Measurements from ENCODE around the gene MOCS1. TPM values are rescaled to one million over a fixed set of nuclear protein-coding genes. Genes with fewer than 3 reads are reported as not detected.

Gene MOCS1
- total RNA-seq, 1 donor from 2014 or later: 0.20 TPM

GRCh38 chr6:39925191-39925930 is 8.9 kb downstream of the MOCS1 start:
- H3K27ac Mint-ChIP-seq: no peak overlapping the region
- intact Hi-C loops (cut with micrococcal nuclease): no loop called here
- TF ChIP-seq, protein P1, sequence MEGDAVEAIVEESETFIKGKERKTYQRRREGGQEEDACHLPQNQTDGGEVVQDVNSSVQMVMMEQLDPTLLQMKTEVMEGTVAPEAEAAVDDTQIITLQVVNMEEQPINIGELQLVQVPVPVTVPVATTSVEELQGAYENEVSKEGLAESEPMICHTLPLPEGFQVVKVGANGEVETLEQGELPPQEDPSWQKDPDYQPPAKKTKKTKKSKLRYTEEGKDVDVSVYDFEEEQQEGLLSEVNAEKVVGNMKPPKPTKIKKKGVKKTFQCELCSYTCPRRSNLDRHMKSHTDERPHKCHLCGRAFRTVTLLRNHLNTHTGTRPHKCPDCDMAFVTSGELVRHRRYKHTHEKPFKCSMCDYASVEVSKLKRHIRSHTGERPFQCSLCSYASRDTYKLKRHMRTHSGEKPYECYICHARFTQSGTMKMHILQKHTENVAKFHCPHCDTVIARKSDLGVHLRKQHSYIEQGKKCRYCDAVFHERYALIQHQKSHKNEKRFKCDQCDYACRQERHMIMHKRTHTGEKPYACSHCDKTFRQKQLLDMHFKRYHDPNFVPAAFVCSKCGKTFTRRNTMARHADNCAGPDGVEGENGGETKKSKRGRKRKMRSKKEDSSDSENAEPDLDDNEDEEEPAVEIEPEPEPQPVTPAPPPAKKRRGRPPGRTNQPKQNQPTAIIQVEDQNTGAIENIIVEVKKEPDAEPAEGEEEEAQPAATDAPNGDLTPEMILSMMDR (IDR thresholded peaks at IDR 0.05): no peak
- H3K4me1 Mint-ChIP-seq: no peaks in the 10 kb centered on the region
- POLR2A ChIA-PET: no interaction called here
- no peaks in the 10 kb centered on the region for H3K36me3 Mint-ChIP-seq (ENCODE audit: low read depth)
- H3K9me3 Mint-ChIP-seq: peaks cover 4% of the 10 kb centered on the region
- peaks cover 7% of the 10 kb centered on the region for H3K27me3 Mint-ChIP-seq
- H3K4me3 Mint-ChIP-seq: no peak overlapping the region
- CTCF ChIA-PET: no interaction called here
- ATAC-seq (ENCODE audit: low read depth) (no peak), DNase-seq (no peak)

DNA sequence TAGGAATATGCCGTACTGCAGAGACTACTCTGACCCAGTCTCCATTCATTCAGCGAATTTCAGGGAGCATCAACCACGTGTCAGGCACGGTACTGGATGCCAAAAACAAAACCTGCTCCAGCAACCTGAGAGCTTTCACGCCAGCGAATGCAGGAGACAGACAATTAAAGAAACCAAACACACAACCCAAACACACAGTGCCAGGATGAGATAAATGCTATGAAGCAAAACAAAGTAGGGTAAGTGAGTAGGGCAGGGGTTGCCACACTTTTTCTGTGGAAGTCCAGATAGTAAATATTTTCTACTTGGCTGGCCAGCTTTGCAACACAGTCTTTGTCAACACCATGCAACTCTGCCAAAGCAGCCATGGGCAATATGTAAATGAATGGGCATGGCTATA is 10.0 kb downstream of the MOCS1 start:
- H3K9me3 Mint-ChIP-seq: peaks cover 4% of the 10 kb centered on the region
- H3K4me3 Mint-ChIP-seq: no peak overlapping the region
- intact Hi-C loops (cut with micrococcal nuclease): no loop called here
- peaks cover 7% of the 10 kb centered on the region for H3K27me3 Mint-ChIP-seq
- ChIA-PET POLR2A (no interaction called here), CTCF (no interaction called here)
- H3K27ac Mint-ChIP-seq: no peak overlapping the region
- no peak for DNase-seq
- ATAC-seq (ENCODE audit: low read depth): no peak
- no peaks in the 10 kb centered on the region for H3K36me3 Mint-ChIP-seq (ENCODE audit: low read depth)
- no peaks in the 10 kb centered on the region for H3K4me1 Mint-ChIP-seq
- TF ChIP-seq, protein P1 (IDR thresholded peaks at IDR 0.05): no peak

DNA sequence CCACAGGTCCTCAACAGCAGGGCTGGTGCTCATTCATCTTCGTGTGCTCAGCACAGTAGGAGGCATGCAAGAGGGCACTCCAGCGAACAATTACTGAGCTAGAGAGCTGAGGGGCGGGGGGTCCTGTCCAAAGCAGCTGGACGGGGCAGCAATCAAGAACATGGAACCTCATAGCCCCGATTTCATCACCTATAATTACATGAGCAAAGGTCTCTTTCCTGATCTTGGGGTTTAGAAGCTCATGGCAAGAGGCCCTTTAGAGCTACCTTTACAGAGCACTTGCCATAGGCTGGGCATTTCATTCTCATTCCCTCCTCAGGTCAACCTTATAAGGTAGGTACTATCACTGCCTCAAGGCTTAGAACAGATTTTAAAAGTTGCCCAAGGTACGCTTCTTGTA is 10.4 kb downstream of the MOCS1 start:
- intact Hi-C loops (cut with micrococcal nuclease): no loop called here
- peaks cover 4% of the 10 kb centered on the region for H3K27me3 Mint-ChIP-seq
- H3K27ac Mint-ChIP-seq: no peak overlapping the region
- TF ChIP-seq, protein P1 (IDR thresholded peaks at IDR 0.05): no peak
- POLR2A ChIA-PET: no interaction called here
- DNase-seq (no peak), ATAC-seq (ENCODE audit: low read depth) (no peak)
- peaks cover 4% of the 10 kb centered on the region for H3K9me3 Mint-ChIP-seq
- H3K4me1 Mint-ChIP-seq: no peaks in the 10 kb centered on the region
- CTCF ChIA-PET: no interaction called here
- no peaks in the 10 kb centered on the region for H3K36me3 Mint-ChIP-seq (ENCODE audit: low read depth)
- no peak overlapping the region for H3K4me3 Mint-ChIP-seq

DNA sequence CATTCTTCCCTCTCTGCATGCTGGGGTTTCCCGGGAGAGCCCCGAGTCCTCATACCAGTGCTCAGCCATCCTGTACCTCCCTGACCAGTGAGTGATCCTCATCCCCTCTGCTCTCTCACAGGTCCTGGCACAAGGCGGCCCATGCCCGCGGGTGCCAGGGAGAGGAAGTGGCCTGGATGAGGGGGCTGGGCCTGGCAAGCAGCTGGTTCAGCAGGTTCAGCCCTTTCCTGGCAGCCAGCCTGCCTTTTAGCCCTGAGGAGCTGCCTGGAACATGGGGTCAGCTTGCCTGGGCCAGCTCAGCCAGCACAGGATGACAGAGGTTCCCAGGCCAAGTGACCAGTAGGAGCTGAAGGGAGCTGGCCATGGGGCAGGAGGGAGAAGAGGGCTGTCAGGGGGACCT is 10.9 kb downstream of the MOCS1 start:
- Mint-ChIP-seq H3K9me3 (peaks cover 4% of the 10 kb centered on the region), H3K27ac (no peak overlapping the region), H3K4me1 (no peaks in the 10 kb centered on the region), H3K27me3 (no peaks in the 10 kb centered on the region), H3K4me3 (no peak overlapping the region), H3K36me3 (ENCODE audit: low read depth) (no peaks in the 10 kb centered on the region)
- CTCF ChIA-PET: no interaction called here
- no peak for DNase-seq
- POLR2A ChIA-PET: no interaction called here
- intact Hi-C loops (cut with micrococcal nuclease): no loop called here
- TF ChIP-seq, protein P1 (IDR thresholded peaks at IDR 0.05): no peak
- no peak for ATAC-seq (ENCODE audit: low read depth)

- intact Hi-C loops (cut with micrococcal nuclease): no loop called here
- Mint-ChIP-seq H3K4me3 (no peak overlapping the region), H3K27me3 (no peaks in the 10 kb centered on the region), H3K27ac (no peak overlapping the region), H3K4me1 (no peaks in the 10 kb centered on the region), H3K36me3 (ENCODE audit: low read depth) (no peaks in the 10 kb centered on the region), H3K9me3 (peaks cover 4% of the 10 kb centered on the region)
- TF ChIP-seq, protein P1 (IDR thresholded peaks at IDR 0.05): no peak
- ATAC-seq (ENCODE audit: low read depth) (no peak), DNase-seq (no peak)
- ChIA-PET CTCF (no interaction called here), POLR2A (no interaction called here)
These were observed 11.4 kb downstream of the MOCS1 start for GRCh38 chr6:39922821-39923220.
